ENCODE results near the gene PCNX3.

Gene PCNX3

DNA sequence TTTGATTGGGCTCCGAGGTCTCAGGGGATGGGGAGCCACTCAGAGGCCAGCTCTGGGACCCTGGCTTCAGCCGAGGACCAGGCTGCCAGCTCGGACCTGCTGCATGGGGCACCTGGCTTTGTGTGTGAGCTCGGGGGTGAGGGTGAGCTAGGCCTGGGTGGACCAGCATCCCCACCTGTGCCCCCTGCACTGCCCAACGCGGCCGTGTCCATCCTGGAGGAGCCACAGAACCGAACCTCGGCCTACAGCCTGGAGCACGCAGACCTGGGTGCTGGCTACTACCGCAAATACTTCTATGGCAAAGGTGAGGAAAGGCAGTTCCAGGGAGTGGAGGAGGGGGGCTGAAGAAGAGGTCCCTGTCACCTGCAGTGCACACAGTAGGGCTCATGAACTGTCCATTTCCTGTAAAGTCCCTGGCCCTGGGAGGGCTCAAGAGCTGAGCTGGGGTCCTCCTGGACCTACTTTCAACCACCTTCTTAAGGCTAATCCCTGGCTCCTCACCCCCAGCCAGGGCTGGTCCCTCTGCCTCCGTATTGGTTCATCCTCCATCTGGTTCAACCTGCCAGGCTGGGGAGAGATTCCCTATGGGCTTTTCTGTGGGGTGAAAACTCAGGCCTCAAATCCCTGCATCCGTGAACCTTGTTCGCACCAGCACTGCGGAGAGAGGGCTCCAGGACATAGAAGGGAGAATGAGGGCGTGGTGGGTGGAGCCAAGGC, 25.9 kb downstream of the PCNX3 start:
- DNase-seq: no peak

DNA sequence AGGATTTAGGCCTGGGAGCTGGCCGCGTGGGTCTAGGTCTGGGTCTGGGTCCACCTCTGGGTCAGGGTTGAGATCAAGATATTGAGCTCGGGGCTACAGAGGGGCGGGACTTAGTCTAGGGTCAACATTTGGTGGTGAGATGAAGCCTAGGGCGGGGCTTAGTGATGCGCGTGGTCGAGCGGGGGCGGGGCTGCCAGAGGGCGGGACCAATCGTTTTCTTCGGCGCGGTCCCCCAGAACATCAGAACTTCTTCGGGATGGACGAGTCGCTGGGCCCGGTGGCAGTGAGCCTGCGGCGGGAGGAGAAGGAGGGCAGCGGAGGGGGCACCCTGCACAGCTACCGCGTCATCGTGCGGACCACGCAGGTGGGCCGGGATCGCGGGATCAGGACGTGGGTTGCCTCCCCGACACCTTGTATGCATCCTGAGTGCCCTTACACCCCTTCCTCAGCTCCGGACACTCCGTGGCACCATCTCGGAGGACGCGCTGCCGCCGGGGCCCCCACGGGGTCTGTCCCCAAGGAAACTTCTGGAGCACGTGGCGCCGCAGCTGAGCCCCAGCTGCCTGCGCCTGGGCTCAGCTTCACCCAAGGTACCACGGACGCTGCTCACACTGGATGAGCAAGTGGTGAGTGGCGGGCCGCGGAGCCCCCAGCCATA, 26.6 kb downstream of the PCNX3 start:
- no peak for DNase-seq

DNA sequence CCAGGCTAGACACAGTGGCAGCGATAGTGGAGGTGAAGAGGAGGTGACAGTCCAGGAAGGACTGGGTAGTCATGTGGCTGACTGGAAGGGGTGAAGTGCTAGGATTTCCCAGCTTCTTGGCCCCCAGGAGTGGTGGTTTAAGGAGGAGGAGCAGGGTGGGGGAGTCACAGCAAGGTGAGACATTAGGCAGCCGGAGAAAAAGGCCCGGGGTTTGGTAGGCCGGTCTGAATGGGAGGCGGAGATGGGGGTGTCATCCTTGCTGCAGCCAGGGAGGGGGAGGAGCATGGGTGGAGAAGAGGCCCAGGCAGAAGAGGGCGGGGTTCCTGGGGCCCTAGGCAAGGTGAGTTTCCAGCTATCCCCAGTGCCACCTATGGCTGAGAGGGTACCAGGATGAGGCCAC, 28.4 kb downstream of the PCNX3 start:
- DNase-seq: no peak

DNA sequence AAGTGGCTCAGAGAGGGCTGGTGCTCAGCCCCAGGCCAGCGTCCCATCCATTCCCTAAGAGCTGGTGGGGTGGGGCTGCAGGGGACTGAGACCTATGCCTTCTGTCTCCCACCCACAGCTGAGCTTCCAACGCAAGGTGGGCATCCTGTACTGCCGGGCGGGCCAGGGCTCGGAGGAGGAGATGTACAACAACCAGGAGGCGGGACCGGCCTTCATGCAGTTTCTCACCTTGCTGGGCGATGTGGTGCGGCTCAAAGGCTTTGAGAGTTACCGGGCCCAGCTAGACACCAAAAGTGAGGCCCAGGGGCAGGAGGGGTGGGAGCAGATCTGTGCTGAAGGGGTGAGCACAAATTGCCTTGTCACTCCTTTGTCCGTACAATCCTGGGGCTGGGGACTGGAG, 29.3 kb downstream of the PCNX3 start:
- no peak for DNase-seq

DNA sequence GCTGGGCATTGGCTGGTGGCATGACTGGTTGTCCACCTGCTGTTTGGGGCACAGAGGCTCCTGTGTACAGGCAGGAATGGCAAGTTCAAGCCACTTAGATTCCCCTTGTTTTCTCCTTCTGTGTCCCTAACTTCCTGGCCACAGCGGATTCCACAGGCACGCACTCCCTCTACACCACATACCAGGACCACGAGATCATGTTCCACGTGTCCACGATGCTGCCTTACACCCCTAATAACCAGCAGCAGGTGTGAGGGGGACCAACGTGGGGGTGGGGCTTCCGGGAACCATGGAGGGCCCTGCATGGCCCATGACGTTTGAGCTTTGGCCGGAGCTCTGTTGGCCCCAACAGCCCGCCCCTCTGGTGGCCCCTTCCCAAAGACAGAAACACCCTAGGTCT, 30.1 kb downstream of the PCNX3 start:
- DNase-seq: no peak

DNA sequence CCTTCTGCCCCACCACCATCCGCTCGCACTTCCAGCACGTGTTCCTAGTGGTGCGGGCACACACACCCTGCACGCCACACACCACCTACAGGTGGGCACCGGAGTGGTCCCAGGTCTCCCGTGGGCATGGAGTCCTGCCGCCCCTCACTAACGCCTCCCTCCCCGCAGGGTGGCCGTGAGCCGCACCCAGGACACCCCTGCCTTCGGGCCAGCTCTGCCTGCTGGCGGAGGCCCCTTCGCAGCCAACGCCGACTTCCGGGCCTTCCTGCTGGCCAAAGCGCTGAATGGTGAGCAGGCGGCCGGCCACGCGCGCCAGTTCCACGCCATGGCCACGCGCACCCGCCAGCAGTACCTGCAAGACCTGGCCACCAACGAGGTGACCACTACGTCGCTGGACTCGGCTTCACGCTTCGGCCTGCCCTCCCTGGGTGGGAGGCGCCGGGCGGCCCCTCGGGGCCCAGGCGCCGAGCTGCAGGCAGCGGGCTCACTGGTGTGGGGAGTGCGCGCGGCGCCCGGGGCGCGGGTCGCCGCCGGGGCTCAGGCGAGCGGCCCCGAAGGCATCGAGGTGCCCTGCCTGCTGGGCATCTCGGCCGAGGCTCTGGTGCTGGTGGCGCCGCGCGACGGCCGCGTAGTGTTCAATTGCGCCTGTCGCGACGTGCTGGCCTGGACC, 30.8 kb downstream of the PCNX3 start:
- no peak for DNase-seq

DNA sequence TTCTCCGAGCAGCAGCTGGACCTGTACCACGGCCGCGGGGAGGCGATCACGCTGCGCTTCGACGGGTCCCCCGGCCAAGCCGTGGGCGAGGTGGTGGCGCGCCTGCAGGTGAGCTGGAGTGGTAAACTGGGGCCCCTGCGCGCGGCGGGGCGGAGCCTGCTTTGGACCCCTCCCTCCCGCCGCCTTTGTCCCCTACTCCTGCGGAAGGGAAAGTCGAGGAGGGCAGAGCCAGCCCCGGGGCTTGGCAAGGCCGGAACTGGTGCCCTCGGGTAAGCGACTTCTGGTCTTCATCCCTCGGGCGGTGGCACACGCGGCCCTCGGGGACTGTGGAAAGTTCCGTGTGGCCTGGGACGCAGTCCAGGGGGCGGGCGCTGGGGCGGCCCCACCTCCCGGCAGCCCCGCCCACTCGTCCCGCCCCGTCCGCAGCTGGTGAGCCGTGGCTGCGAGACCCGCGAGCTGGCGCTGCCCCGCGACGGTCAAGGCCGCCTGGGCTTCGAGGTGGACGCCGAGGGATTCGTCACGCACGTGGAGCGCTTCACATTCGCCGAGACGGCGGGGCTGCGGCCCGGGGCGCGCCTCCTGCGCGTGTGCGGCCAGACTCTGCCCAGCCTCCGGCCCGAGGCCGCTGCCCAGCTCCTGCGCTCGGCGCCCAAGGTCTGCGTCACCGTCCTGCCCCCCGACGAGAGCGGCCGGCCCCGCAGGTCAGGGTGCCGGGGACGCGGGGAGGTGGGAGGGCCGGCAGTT, 31.6 kb downstream of the PCNX3 start:
- DNase-seq: no peak

DNA sequence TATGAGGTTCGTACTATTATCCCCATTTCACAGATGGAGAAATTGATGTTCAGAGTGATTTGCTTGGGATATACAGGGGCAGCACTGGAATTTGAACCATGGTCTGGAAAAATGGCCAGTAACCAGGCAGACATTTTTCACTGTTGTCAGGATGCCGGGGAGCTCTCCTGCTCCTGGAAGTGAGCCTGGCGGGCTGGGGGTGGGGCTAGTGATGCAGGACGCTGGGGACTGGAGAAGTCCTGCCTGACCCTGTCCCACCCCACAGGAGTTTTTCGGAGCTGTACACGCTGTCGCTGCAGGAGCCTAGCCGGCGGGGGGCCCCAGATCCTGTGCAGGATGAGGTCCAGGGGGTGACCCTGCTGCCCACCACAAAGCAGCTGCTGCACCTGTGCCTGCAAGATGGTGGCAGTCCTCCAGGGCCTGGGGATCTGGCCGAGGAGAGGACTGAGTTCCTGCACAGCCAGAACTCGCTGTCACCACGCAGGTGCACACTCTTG, 33.5 kb downstream of the PCNX3 start:
- no peak for DNase-seq

DNA sequence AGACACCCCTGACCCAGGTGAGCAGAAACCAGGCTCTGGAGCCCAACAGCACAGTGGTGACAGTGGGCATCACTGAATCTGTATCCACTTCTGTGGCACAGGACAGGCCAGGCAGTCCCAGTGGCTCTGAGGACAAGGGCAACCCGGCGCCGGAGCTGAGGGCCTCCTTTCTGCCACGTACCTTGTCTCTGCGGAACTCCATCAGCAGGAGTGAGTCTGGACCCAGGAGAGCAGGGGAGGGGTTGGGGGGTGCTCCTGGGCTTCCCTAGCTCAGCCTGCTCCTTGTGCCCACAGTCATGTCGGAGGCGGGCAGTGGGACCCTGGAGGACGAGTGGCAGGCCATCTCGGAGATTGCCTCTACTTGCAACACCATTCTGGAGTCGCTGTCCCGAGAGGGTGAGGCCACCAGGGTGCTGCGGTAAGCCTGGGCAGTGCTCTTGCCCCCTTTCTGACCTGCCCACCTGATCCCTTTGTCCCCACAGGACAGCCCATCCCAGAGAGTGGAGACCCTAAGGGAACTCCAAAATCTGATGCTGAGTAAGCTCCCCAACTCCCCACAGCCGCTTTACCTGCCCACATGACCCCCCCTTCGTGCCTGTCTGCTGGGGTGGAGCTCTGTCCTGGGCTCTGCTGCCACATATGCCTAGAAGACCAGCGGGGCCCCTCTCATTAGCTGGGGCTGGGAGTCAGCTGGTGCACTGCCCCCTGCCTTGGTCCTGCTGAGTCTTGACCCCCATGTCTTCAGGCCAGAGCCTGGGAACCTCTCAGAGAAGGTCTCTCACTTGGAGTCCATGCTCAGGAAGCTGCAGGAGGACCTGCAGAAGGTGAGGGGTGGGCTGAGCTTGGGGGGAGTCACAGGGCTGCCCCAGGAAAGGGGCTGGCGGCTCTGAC, 34.3 kb downstream of the PCNX3 start:
- no peak for DNase-seq

DNA sequence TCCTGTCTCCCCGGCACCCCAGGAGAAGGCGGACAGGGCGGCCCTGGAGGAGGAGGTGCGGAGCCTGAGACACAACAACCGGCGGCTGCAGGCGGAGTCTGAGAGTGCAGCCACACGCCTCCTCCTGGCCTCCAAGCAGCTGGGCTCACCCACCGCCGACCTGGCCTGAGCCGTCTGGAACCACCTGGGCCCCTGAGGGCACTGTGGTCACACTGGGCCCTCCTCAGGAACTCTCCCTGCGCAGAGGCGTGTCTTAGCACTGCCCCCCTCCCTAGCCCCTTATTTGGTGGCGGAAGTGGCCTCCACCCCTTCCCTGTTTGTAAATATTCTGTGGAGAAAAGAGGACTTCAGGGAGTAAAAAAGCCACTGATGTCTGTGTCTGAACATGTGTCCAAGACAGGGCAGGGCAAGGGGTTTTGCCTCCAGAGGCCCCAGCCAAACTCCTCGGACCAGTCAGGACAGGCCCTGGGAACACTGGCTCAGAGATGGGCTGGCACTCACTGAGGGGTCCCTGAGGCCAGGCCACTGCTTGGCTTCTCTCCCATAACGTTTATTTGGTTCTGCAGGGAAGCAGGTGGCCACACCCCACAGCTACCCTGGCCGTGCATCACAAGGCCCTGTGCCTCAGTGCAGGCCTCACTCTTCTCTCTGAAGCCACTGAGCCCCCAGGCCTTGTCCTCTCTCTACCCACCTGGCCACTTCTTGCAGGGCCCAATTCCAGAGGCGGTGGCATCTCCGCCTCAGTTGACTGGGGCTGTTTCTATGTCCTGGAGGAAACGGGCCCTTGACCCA, 35.2 kb downstream of the PCNX3 start:
- DNase-seq: no peak

DNA sequence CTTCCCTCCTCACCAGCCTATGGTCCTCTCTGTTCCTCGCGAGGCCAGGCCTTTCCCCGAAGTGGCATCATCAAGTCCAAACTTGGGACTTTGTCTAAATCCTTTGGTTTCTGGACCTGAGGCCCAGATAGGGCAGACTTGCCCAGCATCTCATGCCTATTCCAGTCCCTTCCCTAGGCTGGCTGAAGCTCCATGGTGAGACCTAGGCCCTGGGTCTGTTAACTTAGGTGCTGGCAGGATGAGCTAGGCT, 35.7 kb downstream of the PCNX3 start:
- DNase-seq: no peak

DNA sequence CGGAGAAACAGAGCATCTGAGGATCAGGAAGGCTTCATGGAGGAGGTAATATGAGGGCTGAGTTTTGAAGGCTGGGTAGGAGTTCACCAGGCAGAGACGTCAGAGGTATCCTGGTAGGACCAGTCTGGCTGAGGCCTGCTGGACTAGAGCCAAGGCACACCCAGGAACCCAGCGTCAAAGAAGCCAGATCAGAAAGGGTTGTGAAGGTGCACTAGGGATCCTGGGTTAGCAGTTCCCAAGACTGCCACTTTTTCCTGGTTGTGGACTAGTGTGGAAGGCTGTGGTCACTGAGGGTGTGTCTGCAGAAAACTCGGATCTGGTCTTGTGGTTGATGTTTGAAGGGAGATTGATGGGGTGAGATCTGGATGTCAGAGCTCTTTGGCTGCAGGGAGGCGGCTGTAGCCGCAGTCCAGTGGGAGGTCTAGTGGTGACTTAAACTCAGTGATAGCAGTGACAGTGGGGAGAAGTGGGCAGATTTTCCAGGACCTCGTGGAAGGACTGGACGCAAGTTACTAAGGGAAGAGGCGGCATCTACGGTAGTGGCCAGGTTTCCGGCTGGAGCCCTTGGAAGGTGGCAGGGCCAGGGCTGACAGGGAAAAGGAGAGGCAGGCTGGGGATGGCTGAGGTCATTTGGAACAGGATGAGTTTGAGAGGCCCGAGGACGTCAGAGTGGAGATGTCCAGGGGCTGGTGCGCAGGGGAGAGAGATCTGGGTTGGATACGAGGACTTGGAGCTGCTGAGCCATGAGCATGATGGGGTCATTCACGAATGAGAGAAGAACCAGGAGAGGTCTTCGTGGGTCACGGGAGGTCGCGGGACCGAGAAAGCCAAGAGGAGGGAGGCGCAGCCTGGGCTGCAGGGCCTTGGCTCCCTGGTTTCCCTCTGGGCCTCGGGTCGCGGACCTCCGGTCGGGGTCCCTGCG, 36.3 kb downstream of the PCNX3 start:
- DNase-seq: no peak

DNA sequence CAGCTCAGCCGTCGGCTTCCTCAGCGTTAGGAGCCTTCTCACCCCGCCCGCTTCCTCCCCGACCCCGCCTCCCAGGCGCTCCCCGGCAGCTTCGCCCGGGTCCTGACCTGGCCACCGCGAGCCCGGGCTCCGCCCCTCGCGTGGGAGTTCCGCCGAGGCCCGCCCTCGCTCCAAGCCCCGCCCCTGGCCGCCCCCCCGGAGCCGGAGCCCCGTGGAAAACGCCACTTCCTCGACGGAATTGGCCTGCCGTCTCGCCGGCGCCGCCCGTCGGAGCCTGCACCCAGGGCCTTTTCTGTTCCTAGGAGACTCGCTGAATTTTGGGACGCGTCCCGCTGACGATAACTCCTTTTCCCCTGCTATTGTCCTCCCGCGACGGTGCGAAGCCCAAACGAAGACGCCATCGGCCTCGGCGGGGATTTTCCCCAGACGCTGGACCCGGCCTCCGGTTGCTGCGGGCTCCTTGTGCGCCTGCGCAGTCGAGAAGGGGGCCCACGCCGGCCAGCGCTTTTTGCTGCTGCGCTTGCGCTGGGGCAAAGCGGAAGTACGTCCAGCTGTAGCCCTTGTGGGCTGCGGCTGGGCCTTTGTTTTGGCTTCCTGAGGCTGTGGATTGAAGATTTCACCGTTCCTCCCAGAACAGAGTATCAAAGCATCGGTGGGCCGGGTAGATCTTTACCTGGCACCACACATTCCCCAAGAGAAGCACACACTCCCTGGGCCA, 37.1 kb downstream of the PCNX3 start:
- DNase-seq: peak; percentile 79 to 86

DNA sequence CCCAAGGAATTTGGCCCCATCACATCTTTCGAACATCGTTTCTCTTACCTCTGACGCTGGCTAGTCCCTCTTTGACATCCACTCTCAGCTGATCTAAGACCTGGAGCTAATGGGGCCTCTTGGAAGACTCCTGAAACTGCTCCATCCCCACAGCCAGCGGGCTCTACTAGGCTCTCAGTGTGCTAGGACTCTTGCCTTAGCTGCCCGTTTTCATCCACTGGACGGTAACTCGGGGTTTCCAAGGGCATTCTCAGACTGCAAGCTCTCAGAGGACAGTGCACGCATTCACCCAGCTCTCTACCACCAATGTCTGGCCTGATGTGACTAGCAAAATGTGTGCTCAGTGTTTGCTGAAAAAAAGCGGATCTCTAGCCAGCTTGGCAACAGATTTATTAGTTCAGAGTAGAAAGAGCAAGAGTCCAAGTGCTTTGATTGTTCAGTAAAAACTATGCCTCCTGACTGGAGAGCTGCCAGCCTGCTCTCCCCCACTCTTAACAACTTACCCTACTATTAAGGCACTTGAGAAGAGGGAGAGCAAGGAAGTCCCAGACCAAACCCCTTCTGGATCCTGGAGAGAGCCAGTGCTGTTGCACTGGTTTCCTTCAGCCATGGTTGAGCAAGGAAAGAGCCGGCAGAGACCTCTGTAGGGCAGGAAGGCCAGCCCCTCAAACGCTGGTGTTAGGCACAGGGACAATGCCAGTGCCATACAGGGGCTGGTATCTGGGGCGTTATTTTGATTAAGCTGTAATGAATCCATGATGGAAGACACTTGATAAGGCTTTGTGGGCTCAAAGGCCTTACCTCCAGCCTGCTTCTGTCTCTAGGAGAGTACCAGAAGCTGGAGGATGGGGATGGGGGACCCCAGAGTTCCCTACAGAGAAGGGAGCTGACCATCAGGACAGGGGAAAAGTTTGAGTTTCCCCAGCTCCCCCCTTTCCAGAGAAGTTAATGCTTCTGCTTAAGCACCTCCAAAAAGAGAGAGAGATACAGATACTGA, 38.0 kb downstream of the PCNX3 start:
- no peak for DNase-seq

DNA sequence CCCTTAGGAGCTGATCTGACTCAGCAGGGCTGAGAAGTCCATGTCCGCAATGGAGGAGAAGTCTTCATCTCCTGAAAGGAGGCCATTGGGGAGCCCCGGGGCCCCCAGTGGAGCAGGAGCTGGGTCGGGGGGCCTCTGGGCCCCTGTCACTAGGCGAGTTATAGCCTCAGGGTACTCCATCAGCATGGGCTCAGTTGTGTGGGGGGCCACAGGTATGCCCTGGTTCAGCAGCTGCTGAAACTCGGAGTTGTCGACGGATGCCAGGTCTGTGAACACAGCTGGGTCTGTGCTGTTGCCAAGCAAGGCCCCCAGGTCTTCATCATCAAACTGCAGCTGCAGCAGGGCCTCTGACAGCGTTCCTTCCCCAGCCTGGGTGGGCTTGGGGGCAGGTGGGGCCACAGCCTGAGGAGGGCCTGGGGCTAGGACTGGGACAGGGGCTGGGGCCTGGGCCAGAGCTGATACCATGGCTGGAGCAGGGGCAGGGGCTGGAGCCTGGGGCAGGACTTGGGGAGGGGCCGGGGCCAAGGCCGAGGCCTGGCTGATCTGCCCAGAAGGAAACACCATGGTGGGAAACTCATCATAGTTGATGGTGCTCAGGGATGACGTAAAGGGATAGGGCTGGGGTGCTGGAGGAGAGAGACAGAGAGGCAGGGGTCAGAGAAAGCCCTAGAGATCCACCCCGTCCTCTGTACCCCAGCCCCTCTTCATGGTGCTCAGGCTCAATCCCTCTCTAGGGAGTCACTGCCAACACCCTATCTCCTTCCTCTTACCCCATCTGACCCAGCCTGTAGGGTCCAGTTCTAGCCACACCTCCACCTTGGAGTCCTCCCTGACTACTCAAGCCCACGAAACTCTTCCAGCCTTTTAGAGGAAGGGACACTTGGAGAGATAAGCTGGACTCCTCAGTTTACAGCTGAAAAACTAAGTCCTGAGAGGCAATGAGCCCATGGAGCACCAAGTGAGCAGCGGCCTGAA, 39.1 kb downstream of the PCNX3 start:
- DNase-seq: no peak

DNA sequence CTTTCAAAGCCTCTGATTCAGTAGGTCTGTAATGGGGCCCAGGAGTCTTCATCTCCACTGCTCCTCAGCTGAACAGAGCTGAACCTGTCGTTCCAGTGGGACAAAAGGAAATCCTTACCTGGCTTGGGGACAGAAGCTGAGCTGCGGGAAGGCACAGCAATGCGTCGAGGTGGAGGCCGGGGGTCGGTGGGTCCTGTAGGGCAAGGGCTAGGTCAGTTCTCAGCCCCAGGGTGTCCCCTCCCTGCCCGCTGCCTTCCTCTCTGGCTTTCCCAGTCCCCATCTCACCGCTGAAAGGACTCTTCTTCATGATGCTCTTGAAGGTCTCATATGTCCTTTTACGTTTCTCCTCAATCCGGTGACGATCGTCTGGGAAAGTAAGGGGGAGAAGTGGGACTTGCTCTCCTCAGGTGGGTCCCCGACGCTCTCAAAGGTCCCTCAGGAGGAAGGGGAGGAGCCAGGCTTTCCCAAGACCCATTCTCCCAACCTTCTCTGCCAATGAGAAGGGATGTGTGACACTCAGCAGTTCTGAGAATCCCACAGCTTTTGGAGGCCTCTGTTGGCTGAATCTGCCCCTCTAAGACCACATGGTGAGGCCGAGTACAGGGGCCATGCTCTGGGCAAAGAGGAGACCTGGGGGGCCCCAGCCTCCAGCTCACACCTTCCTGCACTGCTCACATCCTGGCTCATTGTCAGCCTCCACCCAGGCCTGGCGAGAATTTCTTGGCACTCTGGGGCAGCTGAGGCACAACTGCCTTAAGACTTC, 40.2 kb downstream of the PCNX3 start:
- no peak for DNase-seq

DNA sequence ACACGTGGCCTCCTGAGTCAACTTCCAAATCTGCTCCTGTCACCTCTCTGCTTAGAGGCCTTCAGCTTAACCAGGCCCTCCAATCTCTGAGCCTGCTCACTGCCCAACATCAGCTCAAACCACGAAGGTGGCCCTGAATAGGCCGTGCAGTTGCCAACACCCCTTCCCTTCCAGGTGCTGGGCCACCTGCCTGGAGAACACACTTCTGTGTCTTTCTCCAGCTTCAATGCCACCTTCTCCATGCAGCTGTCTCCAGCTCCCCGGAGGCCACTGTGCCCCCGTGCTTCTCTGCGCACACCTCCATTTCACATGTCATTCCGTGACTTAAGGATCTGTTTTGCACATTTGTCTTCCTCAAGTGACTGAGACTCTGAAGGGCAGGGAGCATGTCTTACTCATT, 41.9 kb downstream of the PCNX3 start:
- DNase-seq: no peak

Data from Kasumi-1 (cell line).